Fibroblast of the aortic adventitia (primary cell): Measurements from ENCODE around the gene HOXC4. TPM values are rescaled to one million over a fixed set of nuclear protein-coding genes. Genes with fewer than 3 reads are reported as not detected.
A peak's percentile ranks its signal among the peaks of the same experiment; 100 is the strongest.
"Not testable (repeated sequence)": the region's sequence is repeated elsewhere in the genome, so short reads cannot be mapped to it uniquely, and the experiment has no call there.

Experiments used
- DNase-seq: peaks from one replicate; pipeline ENCODE4 v3.0.0-alpha.2; 2010; ENCODE audit warnings: low read depth
- H3K4me3 ChIP-seq: 2 replicates; pipeline ENCODE4 v1.5.1; 2011; ENCODE audit warnings: low read depth, mild to moderate bottlenecking, control low read depth, low read length, moderate library complexity
- total RNA-seq: library from RNA; depleted of rRNA; stranded (reverse); fragments of >200 nt; gene quantifications from 2 replicates; pipeline ENCODE4 v1.2.3, GENCODE V29; 2012; ENCODE audit warnings: low replicate concordance
- TF ChIP-seq, protein P1 (sequence below): IDR thresholded peaks from 2 replicates; pipeline ENCODE4 v1.5.1; 2011; ENCODE audit warnings: mild to moderate bottlenecking, low read length, control low read depth, inconsistent platforms; ENCODE audit not compliant: insufficient read depth

HOXC4 gene
- total RNA-seq, 1 donor: 0.36 TPM

DNA sequence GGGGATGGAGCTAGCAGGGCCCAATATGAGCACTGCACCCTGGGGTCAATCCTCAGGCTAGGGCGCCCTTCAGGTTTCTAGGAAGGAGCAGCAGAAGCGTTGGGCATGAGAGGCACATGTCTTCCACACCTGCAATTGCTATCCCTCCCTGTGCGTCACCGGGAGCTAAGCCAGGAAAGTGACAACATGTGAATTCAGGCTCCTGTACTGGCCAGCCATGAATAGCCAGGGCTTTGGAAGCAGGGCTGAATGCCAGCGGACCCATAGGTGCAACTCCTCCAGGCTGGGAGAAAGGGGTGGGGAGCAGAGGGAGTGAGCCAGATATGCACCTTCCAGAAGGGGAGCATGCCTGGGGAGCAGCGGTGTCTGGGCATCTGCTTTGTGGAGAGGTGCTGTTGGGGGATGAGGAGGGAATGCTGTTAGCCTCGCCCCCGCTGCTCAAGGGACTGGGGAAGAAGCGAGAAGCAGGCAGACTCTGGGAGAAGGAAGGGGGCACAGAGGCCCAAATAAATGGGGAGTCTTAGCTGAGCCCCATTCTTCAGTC lies 14.7 kb upstream of the HOXC4 start:
- no peak for DNase-seq
- H3K4me3 ChIP-seq: no peak overlapping the region
- TF ChIP-seq, protein P1, sequence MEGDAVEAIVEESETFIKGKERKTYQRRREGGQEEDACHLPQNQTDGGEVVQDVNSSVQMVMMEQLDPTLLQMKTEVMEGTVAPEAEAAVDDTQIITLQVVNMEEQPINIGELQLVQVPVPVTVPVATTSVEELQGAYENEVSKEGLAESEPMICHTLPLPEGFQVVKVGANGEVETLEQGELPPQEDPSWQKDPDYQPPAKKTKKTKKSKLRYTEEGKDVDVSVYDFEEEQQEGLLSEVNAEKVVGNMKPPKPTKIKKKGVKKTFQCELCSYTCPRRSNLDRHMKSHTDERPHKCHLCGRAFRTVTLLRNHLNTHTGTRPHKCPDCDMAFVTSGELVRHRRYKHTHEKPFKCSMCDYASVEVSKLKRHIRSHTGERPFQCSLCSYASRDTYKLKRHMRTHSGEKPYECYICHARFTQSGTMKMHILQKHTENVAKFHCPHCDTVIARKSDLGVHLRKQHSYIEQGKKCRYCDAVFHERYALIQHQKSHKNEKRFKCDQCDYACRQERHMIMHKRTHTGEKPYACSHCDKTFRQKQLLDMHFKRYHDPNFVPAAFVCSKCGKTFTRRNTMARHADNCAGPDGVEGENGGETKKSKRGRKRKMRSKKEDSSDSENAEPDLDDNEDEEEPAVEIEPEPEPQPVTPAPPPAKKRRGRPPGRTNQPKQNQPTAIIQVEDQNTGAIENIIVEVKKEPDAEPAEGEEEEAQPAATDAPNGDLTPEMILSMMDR: no peak

DNA sequence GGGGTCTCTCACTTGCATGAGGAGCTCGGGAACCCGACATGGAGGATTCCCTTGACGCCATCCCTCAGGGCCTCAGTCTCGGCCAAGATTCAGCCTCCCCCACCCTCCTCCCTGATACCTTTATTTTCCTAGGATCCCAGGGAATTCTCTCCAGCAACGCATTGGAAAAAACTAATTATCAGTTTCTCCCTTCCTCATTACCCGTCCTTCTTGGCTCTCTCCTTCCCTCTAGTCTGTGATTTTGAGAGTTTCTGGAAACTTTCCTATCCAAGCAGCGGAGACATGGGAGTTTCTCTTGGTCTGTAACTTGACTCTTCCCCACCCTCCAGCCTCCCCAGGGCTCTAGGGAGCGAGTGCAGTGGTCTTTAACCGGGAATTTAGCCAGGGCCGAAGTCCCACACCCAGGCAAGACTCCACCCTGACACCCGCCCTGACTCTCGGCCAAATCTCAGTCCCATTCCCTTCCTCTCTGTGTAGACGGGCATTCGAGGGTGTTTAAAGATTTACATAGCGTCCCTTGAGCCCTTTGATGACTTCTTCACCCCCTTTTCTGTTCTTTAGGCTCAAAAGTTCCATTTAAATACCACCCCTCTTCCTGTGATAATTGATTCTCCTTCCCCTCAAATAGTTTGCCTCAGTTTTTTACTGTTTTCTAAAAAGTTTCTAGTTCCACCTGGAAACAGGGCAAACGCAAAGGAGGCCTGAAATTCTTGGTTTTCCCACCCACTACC lies 14.1 kb upstream of the HOXC4 start:
- TF ChIP-seq, protein P1: no peak
- DNase-seq: peak; percentile 78
- no peak overlapping the region for H3K4me3 ChIP-seq

DNA sequence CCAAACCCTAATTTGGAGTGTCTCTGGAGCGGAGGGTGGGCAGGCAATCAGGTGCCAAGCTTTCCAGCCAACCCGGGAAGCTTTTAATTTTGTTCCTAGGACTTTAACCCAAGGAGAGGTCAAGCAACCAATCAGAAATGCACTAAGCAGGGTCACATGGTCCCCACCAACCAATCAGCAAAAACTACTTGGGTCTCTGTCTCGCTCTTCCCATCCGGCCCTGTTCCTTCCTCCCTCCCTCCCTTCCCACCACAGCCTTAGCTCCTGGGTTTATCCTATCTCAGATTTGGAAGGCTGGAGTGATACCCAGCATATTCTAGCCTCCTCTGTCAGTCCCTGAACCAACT lies 13.5 kb upstream of the HOXC4 start:
- TF ChIP-seq, protein P1: no peak
- DNase-seq: no peak
- H3K4me3 ChIP-seq: no peak overlapping the region

DNA sequence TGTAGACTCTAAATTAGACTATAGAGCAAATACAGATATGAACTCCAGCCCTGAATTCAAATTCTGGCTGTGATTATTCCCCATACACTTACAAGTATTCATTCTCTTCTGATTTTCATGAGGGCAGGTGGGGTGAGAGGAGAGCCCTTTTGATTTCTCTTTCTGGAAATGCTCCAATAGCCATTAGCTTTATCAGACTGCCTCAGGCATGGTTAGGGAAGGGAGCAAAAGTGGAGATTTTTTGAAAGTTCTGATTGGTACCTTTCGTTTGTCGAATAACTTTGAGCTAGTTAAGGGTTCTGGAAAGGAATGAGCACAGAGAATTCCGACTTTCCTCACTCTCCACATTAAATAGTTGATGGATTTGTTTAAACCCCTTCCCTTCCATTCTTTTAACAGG lies 13.0 kb upstream of the HOXC4 start:
- no peak overlapping the region for H3K4me3 ChIP-seq
- DNase-seq: no peak
- TF ChIP-seq, protein P1: no peak

DNA sequence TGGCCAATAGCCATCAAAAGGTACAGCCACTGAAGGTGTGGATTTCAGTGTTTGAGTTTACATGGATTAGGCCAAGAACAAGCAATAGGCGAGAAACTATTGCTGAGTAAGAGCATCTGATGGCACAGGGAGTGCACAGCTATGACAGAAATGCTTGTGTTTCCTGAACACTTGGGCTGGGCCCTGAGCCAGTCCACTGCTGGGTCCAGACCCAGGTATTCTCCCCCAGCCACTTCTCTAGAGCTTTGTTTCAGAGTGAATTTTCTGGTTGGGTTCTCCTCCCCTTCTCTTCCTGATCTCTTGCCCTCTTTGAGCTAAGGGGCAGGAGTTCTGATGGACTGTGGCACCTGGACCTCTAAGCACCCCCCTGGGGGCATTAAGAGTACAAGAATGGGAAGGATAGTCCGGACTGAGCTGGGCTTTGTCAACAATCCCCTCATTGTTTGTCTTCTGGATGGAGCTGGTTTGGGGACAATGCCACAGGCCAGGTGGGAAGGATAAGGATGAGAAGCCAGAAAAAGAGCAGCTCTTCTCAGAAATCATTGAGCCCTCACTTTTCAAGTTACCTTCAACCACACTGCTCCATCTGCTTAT lies 12.4 kb upstream of the HOXC4 start:
- DNase-seq: no peak
- no peak overlapping the region for H3K4me3 ChIP-seq
- TF ChIP-seq, protein P1: no peak

DNA sequence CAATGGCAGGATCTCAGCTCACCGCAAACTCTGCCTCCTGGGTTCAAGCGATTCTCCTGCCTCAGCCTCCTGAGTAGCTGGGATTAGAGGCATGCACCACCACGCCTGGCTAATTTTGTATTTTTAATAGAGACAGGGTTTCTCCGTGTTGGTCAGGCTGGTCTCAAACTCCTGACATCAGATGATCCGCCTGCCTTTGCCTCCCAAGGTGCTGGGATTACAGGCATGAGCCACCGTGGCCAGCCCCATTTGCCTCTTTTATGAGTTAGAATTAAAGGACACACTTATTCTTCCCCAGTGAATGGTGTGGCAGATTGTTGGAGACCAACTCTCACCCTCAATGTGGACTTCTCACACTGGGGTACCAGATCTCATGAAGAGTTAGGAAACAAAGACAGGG lies 11.6 kb upstream of the HOXC4 start:
- DNase-seq, H3K4me3 ChIP-seq: not testable (repeated sequence)

DNA sequence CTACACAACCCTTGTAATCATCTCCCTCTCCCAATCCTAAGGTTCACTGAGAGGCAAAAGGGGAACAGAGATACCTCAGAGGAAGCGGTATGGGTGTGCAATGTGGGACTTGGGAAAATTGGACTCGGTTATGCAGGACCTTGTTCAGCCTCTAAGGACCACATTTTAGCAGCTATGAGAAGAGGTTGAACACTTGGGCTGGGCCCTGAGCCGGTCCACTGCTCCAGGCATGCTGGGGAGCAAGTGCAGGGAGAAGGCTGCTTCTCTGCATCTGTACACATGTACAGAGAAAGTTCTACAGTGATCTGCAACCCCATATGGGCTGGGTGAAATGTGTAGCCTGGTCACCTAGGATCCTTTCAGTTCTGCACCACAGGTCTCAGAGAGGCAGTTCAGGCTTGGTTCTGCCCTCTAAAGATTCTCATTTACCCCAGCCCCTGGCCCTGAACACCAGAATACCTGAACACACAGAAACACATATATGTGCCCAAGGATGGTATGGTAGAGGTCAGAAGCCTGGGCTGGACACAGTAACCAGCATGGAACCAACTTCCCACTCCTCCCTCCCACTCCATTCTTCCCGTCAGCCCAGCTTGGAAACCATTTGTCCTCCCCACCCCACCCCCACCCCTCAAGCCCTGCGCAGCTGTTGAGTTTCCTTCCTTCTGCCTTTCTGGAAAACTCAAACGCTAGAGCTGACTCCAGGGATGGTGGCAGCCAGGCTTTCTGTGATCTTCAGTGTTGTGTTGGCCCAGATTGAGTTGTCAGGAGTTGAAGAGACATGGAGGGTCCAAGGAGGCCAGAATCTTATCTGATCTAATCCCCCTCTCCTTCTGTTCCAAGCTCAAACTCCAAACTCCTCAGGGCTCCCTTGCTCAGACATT lies 10.4 kb upstream of the HOXC4 start:
- H3K4me3 ChIP-seq: no peak overlapping the region
- DNase-seq: no peak
- TF ChIP-seq, protein P1: no peak
